ENCODE measurements around the gene ARMC5.

- no peak for TF ChIP-seq CTCF (IDR thresholded peaks at IDR 0.05)
- no peak for TF ChIP-seq POLR2A (IDR thresholded peaks at IDR 0.05)
Measured at GRCh38 chr16:31475946-31476302, 16.6 kb downstream of the ARMC5 start.
